ENCODE measurements around the gene GRK5. TPM values are rescaled to one million over a fixed set of nuclear protein-coding genes. Genes with fewer than 3 reads are reported as not detected.

The GRK5 gene
- total RNA-seq, 1 experiment from 2014 or later = 4.5 TPM

DNA sequence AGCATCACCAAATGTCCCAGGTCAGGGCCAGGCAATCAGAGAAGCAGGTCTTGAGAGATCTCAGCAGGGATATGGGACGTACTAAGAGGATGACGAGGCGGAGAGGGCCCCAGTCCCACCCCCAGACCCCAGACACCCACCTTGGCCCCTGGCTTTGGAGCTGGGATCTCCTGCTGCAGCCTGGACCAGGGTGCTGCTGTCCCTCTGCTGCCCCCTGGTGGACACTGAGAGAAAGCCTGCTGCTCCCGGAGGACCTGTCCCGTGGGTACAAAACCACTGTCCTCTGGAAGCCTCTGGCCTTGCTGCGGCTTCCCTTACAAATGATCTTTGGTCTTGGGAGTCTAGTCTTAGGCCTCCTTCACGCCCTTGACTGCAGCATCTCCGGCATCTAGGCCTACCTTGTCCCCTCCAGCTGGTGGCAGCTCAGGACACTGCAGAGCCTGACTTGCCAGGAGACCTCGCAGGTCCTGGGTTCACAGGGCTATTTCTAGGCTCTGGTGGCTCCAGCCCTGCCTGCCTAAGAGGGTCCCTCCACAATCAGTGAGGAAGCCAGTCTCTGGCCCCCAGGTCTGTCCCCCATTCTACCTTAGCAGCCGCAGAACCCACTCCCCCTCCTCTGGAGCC, 238.1 kb downstream of the GRK5 start:
- no peak overlapping the region; the same call in 1 of the 2 replicates for H2AFZ ChIP-seq (ENCODE audit: low read length)
- peaks cover 14% of the 10 kb centered on the region for H3K4me1 ChIP-seq (ENCODE audit: insufficient read depth, low read length)
- CTCF ChIA-PET = interaction anchor here (0.9 to 1.2 kb wide), 3 partner anchors 21 to 246 kb away, joined by 4 to 7 read pairs (median 5); no protein-coding TSS in a partner anchor
- no peaks in the 10 kb centered on the region for H3K36me3 ChIP-seq (ENCODE audit: low read depth, low read length)
- POLR2A ChIA-PET (ENCODE audit: unreplicated experiment) = no interaction called here
- H3K9me3 ChIP-seq (ENCODE audit: low read length) = no peaks in the 10 kb centered on the region
- no peaks in the 10 kb centered on the region for H3K27me3 ChIP-seq (ENCODE audit: low read length)
- ATAC-seq (peak; percentile 49), DNase-seq (peak; percentile 73)
- H3K79me2 ChIP-seq (ENCODE audit: low read length) = no peaks in the 10 kb centered on the region
- H3K27ac ChIP-seq (ENCODE audit: low read length) = no peak overlapping the region
- BruUV-seq (replicated peaks) = no TSS peak
- H3K4me3 ChIP-seq (ENCODE audit: low read length) = no peak overlapping the region
- H3K4me2 ChIP-seq (ENCODE audit: low read length) = no peak overlapping the region
- H3K9ac ChIP-seq (ENCODE audit: low read length) = no peak overlapping the region
- H3F3A ChIP-seq (ENCODE audit: low read length, unreplicated experiment) = no peaks in the 10 kb centered on the region
- TF ChIP-seq EZH2phosphoT487 (IDR thresholded peaks at IDR 0.05; ENCODE audit: borderline replicate concordance, low read length) = no peak
- TF ChIP-seq, protein P1, sequence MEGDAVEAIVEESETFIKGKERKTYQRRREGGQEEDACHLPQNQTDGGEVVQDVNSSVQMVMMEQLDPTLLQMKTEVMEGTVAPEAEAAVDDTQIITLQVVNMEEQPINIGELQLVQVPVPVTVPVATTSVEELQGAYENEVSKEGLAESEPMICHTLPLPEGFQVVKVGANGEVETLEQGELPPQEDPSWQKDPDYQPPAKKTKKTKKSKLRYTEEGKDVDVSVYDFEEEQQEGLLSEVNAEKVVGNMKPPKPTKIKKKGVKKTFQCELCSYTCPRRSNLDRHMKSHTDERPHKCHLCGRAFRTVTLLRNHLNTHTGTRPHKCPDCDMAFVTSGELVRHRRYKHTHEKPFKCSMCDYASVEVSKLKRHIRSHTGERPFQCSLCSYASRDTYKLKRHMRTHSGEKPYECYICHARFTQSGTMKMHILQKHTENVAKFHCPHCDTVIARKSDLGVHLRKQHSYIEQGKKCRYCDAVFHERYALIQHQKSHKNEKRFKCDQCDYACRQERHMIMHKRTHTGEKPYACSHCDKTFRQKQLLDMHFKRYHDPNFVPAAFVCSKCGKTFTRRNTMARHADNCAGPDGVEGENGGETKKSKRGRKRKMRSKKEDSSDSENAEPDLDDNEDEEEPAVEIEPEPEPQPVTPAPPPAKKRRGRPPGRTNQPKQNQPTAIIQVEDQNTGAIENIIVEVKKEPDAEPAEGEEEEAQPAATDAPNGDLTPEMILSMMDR (conservative IDR thresholded peaks at IDR 0.05; ENCODE audit: low read depth, low read length) = peak; percentile 84
- no peaks in the 10 kb centered on the region for H4K20me1 ChIP-seq (ENCODE audit: low read length)
- intact Hi-C loops (cut with micrococcal nuclease) = loop anchor here (1.0 to 5.0 kb wide), 2 partner anchors 44 to 248 kb away; no protein-coding TSS in a partner anchor
- H3K9me2 ChIP-seq (replicated peaks; ENCODE audit: low read length) = no peaks in the 10 kb centered on the region

DNA sequence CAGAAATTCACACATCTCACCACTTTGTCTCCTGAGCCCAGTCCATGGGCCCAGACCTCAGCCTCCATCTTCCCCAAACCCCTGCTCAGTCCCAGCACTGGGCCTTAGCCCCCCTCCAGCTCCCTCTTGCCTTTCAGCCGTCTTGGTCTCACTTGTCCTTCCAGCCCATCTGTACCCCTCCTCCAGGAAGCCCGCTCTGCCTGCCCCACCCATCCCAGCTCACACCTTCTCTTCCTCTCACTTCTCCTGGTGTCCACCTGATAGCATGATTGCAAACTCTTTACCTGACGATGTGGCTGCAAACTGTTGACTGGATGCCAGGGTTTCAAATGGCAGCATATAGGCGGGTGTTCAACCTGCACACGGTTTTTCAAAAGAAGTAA, 238.6 kb downstream of the GRK5 start:
- DNase-seq = no peak
- no TSS peak for BruUV-seq (replicated peaks)
- Histone ChIP-seq H3F3A (ENCODE audit: low read length, unreplicated experiment) (no peaks in the 10 kb centered on the region), H3K9me2 (replicated peaks; ENCODE audit: low read length) (no peaks in the 10 kb centered on the region), H3K4me2 (ENCODE audit: low read length) (no peak overlapping the region), H3K4me1 (ENCODE audit: insufficient read depth, low read length) (peaks cover 17% of the 10 kb centered on the region), H3K4me3 (ENCODE audit: low read length) (no peak overlapping the region), H3K79me2 (ENCODE audit: low read length) (no peaks in the 10 kb centered on the region), H4K20me1 (ENCODE audit: low read length) (no peaks in the 10 kb centered on the region), H3K27ac (ENCODE audit: low read length) (no peak overlapping the region), H2AFZ (ENCODE audit: low read length) (no peak overlapping the region), H3K9ac (ENCODE audit: low read length) (no peak overlapping the region), H3K36me3 (ENCODE audit: low read depth, low read length) (no peaks in the 10 kb centered on the region), H3K9me3 (ENCODE audit: low read length) (no peaks in the 10 kb centered on the region), H3K27me3 (ENCODE audit: low read length) (no peaks in the 10 kb centered on the region)
- TF ChIP-seq EZH2phosphoT487 (IDR thresholded peaks at IDR 0.05; ENCODE audit: borderline replicate concordance, low read length) (no peak), EZH2 (IDR thresholded peaks at IDR 0.05; ENCODE audit: low read length, unreplicated experiment) (no peak)
- TF ChIP-seq, protein P1 (conservative IDR thresholded peaks at IDR 0.05; ENCODE audit: low read depth, low read length) = no peak
- POLR2A ChIA-PET (ENCODE audit: unreplicated experiment) = no interaction called here
- intact Hi-C loops (cut with micrococcal nuclease) = loop anchor here (1.0 to 5.0 kb wide), 2 partner anchors 43 to 249 kb away; no protein-coding TSS in a partner anchor
- CTCF ChIA-PET = interaction anchor here (0.9 to 1.2 kb wide), 3 partner anchors 21 to 247 kb away, joined by 4 to 7 read pairs (median 5); no protein-coding TSS in a partner anchor
- ATAC-seq = no peak
